Upper lobe of left lung (tissue), 6 donors: ENCODE results near the gene CHCHD3. TPM values are rescaled to one million over a fixed set of nuclear protein-coding genes. Genes with fewer than 3 reads are reported as not detected.

ENCODE experiments used
- ATAC-seq, 2 donors: fragments of 200-7000 bp; cut with Tn5 transposase; one replicate each; pipeline ENCODE4 v1.9.1; 2022; ENCODE audit warnings: mild to moderate bottlenecking in 2 of 2, moderate library complexity in 2 of 2; ENCODE audit not compliant: low FRiP score in 2 of 2
- DNase-seq, 2 donors: peaks; one replicate each; pipeline ENCODE4 v3.0.0-alpha.2; 2019 to 2020
- H3K27ac ChIP-seq, 4 donors: fragments of 200-600 bp; sonication (generic); one replicate each; pipeline ENCODE4 v1.5.1; 2016 to 2019
- H3K27me3 ChIP-seq, 4 donors: fragments of 200-600 bp; sonication (generic); one replicate each; pipeline ENCODE4 v1.5.1; 2017 to 2019
- H3K36me3 ChIP-seq, 4 donors: fragments of 200-600 bp; sonication (generic); one replicate each; pipeline ENCODE4 v1.5.1; 2016 to 2019
- H3K4me1 ChIP-seq, 4 donors: fragments of 200-600 bp; sonication (generic); one replicate each; pipeline ENCODE4 v1.5.1; 2018 to 2019
- H3K4me3 ChIP-seq, 4 donors: fragments of 200-600 bp; sonication (generic); one replicate each; pipeline ENCODE4 v1.5.1; 2017 to 2019; ENCODE audit warnings: mild to moderate bottlenecking in 2 of 4, moderate library complexity in 1 of 4
- H3K9me3 ChIP-seq, 4 donors: fragments of 200-600 bp; sonication (generic); one replicate each; pipeline ENCODE4 v1.5.1; 2018 to 2019
- EP300 ChIP-seq, 4 donors: sonication (generic); formaldehyde crosslinking; IDR thresholded peaks; one replicate each; pipeline ENCODE4 v1.5.1; 2017; ENCODE audit warnings: antibody characterized with exemption in 4 of 4, control low read depth in 2 of 4
- POLR2A ChIP-seq, 4 donors: fragments of 450-650 bp; IDR thresholded peaks; one replicate each; pipeline ENCODE4 v1.5.1; 2016 to 2017; ENCODE audit warnings: antibody characterized with exemption in 4 of 4, mild to moderate bottlenecking in 2 of 4
- POLR2AphosphoS5 ChIP-seq, 2 donors: sonication (generic); formaldehyde crosslinking; IDR thresholded peaks; one replicate each; pipeline ENCODE4 v1.5.1; 2017; ENCODE audit warnings: antibody characterized with exemption in 2 of 2
- WGBS, 2 donors: methylation state at CpG; one replicate each; pipeline ENCODE4 v1.1.5; 2017 to 2018; 5-methylcytosine and 5-hydroxymethylcytosine counted together
- total RNA-seq, 6 donors: library from RNA; depleted of rRNA in 4 of 6; stranded (reverse); fragments of >200 nt in 4 of 6; gene quantifications; one replicate each; pipeline versions ENCODE4 v1.1.0 to v1.2.1, GENCODE V29; 2016 to 2021
- TF ChIP-seq, protein P1 (sequence below), 6 experiments: fragments of 450-650 bp in 4 of 6; fragments of 200-600 bp in 2 of 6; sonication (generic) in 2 of 6; IDR thresholded peaks; one replicate each; pipeline ENCODE4 v1.5.1; 2016 to 2019; ENCODE audit warnings: antibody characterized with exemption in 6 of 6
- donor health status: DM: no; HTN: no; CAD: no; lungs with moderate emphysema.
- donor health status: DM: no; HTN: yes; CAD: no; lungs with severe emphysema.

The CHCHD3 gene
- total RNA-seq, 6 donors from 2014 or later: 42.6 to 54.5 (median 48.6) TPM

DNA sequence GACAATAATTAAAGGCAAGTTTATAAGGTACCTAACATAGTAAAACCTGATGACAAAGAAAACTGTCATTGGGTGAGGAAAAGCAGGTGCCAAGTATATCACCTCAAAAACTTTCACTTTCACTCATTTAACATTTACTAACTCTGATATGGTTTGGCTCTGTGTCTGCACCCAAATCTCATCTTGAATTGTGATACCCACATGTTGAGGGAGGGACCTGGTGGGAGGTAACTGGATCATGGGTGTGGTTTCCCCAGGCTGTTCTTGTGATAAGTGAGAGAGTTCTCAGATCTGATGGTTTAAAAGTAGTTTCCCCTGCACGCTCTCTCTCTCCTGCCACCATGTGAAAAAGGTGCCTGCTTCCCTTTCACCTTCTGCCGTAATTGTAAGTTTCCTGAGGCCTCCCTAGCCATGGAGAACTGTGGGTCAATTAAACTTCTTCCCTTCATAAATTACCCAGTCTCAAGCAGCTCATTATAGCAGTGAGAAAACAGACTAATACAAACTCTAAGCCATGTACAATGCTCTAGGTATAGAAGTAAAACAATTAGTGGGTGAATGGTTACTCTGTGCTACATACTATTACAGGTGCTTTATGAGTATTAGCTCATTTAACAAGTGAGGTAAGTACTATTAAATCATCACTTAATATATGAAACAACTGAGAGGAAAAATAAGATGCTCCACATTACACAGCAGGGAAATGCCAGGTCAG, 199.0 kb downstream of the CHCHD3 start:
- Histone ChIP-seq H3K27ac (no peak overlapping the region), H3K4me1 (peaks cover 0 to 2% (median 0%) of the 10 kb centered on the region in 4 donors), H3K4me3 (no peak overlapping the region), H3K9me3 (no peaks in the 10 kb centered on the region), H3K27me3 (no peaks in the 10 kb centered on the region), H3K36me3 (peaks cover 0 to 10% (median 0%) of the 10 kb centered on the region in 4 donors)
- 57 to 62% methylated on average over 2 of the region's 2 CpGs for WGBS, 2 donors
- no peak for ATAC-seq
- no peak for DNase-seq
- no peak for TF ChIP-seq EP300 (IDR thresholded peaks at IDR 0.05)
- TF ChIP-seq, protein P1, sequence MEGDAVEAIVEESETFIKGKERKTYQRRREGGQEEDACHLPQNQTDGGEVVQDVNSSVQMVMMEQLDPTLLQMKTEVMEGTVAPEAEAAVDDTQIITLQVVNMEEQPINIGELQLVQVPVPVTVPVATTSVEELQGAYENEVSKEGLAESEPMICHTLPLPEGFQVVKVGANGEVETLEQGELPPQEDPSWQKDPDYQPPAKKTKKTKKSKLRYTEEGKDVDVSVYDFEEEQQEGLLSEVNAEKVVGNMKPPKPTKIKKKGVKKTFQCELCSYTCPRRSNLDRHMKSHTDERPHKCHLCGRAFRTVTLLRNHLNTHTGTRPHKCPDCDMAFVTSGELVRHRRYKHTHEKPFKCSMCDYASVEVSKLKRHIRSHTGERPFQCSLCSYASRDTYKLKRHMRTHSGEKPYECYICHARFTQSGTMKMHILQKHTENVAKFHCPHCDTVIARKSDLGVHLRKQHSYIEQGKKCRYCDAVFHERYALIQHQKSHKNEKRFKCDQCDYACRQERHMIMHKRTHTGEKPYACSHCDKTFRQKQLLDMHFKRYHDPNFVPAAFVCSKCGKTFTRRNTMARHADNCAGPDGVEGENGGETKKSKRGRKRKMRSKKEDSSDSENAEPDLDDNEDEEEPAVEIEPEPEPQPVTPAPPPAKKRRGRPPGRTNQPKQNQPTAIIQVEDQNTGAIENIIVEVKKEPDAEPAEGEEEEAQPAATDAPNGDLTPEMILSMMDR (IDR thresholded peaks at IDR 0.05): no peak
- TF ChIP-seq POLR2AphosphoS5 (IDR thresholded peaks at IDR 0.05): no peak
- no peak for TF ChIP-seq POLR2A (IDR thresholded peaks at IDR 0.05)

DNA sequence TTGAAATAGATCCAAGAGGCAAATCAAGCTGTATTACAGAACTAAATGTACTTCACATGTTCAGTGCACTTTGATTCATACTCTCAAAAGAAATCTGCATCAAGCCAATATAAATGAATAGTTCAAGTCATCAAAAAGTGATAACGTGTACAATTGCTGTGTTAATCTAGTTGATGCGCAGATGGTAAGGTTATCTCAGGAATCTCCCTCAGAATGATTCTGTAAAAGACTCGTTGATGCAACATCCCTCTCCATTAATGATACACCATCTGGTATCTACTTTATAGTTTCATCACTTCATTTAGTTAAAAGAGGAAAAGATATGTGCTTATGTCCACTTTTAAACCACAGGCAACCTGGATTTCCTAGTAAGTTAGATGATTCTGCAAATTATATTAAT, 200.6 kb downstream of the CHCHD3 start:
- Histone ChIP-seq H3K36me3 (peaks cover 0 to 10% (median 0%) of the 10 kb centered on the region in 4 donors), H3K27ac (no peak overlapping the region), H3K27me3 (no peaks in the 10 kb centered on the region), H3K4me3 (no peak overlapping the region), H3K4me1 (peaks cover 0 to 2% (median 0%) of the 10 kb centered on the region in 4 donors), H3K9me3 (no peaks in the 10 kb centered on the region)
- ATAC-seq (no peak), DNase-seq (no peak)
- 91 to 92% methylated on average over 3 of the region's 3 CpGs for WGBS, 2 donors
- TF ChIP-seq EP300 (IDR thresholded peaks at IDR 0.05): no peak
- TF ChIP-seq POLR2AphosphoS5 (IDR thresholded peaks at IDR 0.05): no peak
- no peak for TF ChIP-seq POLR2A (IDR thresholded peaks at IDR 0.05)
- TF ChIP-seq, protein P1 (IDR thresholded peaks at IDR 0.05): no peak

DNA sequence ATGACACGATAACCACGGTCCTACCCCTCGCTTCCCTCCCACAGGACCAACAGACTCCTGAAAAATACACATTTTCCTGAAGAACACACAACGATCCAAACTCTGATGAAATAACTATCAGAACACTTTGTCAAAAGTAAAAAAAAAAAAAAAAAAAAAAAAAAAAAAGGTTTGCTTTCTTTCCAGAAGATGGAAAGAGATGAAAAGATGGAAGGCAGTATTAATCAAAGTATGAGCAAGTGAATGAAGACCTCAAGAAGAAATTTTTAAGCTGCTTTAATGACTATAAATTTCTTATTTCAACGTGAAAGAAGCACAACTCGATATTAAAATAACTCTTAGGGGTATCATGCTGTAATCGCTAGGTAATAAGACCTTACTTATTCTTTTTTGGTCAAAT, 202.3 kb downstream of the CHCHD3 start:
- Histone ChIP-seq H3K27ac (no peak overlapping the region), H3K27me3 (no peaks in the 10 kb centered on the region), H3K9me3 (no peaks in the 10 kb centered on the region), H3K36me3 (peaks cover 0 to 1% (median 0%) of the 10 kb centered on the region in 4 donors), H3K4me3 (no peak overlapping the region), H3K4me1 (peaks cover 0 to 2% (median 0%) of the 10 kb centered on the region in 4 donors)
- TF ChIP-seq EP300 (IDR thresholded peaks at IDR 0.05) (no peak), POLR2A (IDR thresholded peaks at IDR 0.05) (no peak), POLR2AphosphoS5 (IDR thresholded peaks at IDR 0.05) (no peak)
- TF ChIP-seq, protein P1 (IDR thresholded peaks at IDR 0.05): no peak
- DNase-seq: no peak
- ATAC-seq: no peak
- WGBS, 2 donors: 95 to 98% methylated on average over 7 of the region's 7 CpGs

DNA sequence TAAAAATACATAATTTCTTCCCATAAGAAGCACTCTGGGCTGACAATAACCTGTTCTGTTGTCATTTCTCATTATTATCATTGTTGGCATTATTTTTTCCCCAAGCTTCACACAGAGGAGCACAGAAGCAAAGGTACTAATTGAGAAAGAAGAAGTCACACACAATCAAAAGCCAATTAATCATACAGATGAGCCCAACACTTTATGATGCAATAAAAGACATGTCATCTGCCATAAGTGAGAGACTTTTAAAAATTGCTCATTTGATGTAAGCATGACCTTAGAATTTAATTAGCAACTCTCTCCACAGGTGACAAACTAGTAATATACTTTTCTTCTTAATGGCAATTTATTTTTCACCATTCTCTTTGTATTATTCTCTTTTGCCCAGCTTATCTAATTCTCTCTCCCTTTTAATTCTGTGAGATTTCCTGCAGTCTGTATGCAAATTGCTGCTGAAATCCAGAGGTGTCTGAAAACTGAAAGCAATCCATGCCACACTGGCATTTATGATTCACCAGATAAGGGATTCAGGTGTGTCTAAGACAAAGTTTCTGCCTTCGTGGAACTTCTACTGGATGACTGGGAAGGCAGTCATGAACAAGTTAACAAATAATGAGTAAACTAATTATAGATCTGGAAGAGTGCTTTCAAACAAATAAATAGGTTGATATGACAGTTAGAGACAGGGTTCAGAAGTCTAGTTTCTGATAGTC, 203.5 kb downstream of the CHCHD3 start:
- ATAC-seq: no peak
- 68 to 72% methylated on average over 1 of the region's 1 CpG for WGBS, 2 donors
- H3K27ac ChIP-seq: no peak overlapping the region

More for the DNA sequence above, 203.5 kb downstream of the CHCHD3 start:
- Histone ChIP-seq H3K27me3 (no peaks in the 10 kb centered on the region), H3K9me3 (no peaks in the 10 kb centered on the region), H3K4me1 (peaks cover 0 to 2% (median 0%) of the 10 kb centered on the region in 4 donors), H3K36me3 (no peaks in the 10 kb centered on the region), H3K4me3 (no peak overlapping the region)
- DNase-seq: no peak
- TF ChIP-seq EP300 (IDR thresholded peaks at IDR 0.05): no peak
- TF ChIP-seq POLR2A (IDR thresholded peaks at IDR 0.05): no peak
- TF ChIP-seq, protein P1 (IDR thresholded peaks at IDR 0.05): no peak
- no peak for TF ChIP-seq POLR2AphosphoS5 (IDR thresholded peaks at IDR 0.05)
